Dendritic cell treated with granulocyte-macrophage colony-stimulating factor and Interleukin-4, amounts not matched to agents 40 ng/mL and 50 ng/mL, for 4 days (primary cell): Measurements from ENCODE around the gene BRWD1.
"Not testable (repeated sequence)": the region's sequence is repeated elsewhere in the genome, so short reads cannot be mapped to it uniquely, and the experiment has no call there.

Experiments
- H3K27ac Mint-ChIP-seq: one replicate; pipeline ENCODE4 v1.8.0; 2022; ENCODE audit warnings: mild to moderate bottlenecking, mixed read lengths
- H3K27me3 Mint-ChIP-seq: one replicate; pipeline ENCODE4 v1.8.0; 2022; ENCODE audit warnings: mild to moderate bottlenecking, mixed read lengths
- H3K36me3 Mint-ChIP-seq: one replicate; pipeline ENCODE4 v1.8.0; 2022; ENCODE audit warnings: low read depth, mixed read lengths
- H3K4me1 Mint-ChIP-seq: one replicate; pipeline ENCODE4 v1.8.0; 2022; ENCODE audit warnings: low read depth, mixed read lengths
- H3K4me3 Mint-ChIP-seq: one replicate; pipeline ENCODE4 v1.8.0; 2022; ENCODE audit warnings: mild to moderate bottlenecking, moderate library complexity, mixed read lengths
- H3K9me3 Mint-ChIP-seq: one replicate; pipeline ENCODE4 v1.8.0; 2022; ENCODE audit warnings: mixed read lengths
- intact Hi-C: fragments of 100-400 bp; cut with micrococcal nuclease; formaldehyde crosslinking; loops from one replicate; pipeline ENCODE4 v1.15.0; 2022

BRWD1 gene

DNA sequence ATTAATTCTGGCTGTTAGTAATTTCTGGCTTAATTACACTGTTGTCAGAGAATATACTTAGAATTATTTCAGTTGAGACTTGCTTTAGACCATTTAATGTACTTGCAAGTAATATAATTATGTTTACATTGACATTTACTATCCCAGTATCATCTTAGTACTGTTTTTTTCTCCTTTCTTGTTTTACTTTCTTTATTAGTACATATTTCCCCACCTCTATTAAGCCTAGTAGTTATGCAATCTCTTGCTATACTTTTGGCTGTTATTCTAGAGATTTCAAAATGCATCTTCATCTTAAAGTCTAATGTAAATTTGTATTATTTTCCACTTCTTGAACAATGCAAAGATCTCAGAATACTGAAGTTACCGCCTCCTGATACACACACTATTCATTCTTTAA is 24.4 kb downstream of the BRWD1 start:
- H3K4me1 Mint-ChIP-seq = no peaks in the 10 kb centered on the region
- peaks cover 97% of the 10 kb centered on the region for H3K36me3 Mint-ChIP-seq
- intact Hi-C loops = no loop called here
- H3K27me3 Mint-ChIP-seq = no peaks in the 10 kb centered on the region
- H3K9me3 Mint-ChIP-seq = no peaks in the 10 kb centered on the region
- H3K4me3 Mint-ChIP-seq = no peak overlapping the region
- H3K27ac Mint-ChIP-seq = no peak overlapping the region

DNA sequence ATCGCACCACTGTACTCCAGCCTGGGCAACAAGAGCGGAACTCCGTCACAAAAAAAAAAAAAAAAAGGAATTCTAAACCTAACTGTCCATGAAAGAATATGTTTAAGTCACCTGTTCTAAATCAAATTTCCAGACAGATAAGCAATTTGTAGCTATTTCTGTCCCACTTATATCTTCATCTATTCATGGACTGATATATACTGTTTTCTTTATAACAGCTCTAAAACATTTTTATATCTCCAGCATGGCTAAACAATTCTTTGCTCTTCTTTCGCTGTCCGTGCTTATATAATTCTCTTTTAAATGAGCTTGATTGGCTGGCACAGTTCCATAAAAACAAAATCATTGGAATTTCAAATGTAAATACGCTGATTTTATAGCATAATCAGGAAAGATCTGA is 30.5 kb downstream of the BRWD1 start:
- Mint-ChIP-seq H3K4me3 (no peak overlapping the region), H3K27ac (no peak overlapping the region), H3K4me1 (peaks cover 5% of the 10 kb centered on the region), H3K9me3 (no peaks in the 10 kb centered on the region), H3K36me3 (peaks cover 68% of the 10 kb centered on the region), H3K27me3 (no peaks in the 10 kb centered on the region)
- intact Hi-C loops = no loop called here

- Mint-ChIP-seq H3K36me3 (peaks cover 65% of the 10 kb centered on the region), H3K27ac (no peak overlapping the region)
- intact Hi-C loops = no loop called here
Observed at GRCh38 chr21:39281853-39282252, 31.6 kb downstream of the BRWD1 start.

DNA sequence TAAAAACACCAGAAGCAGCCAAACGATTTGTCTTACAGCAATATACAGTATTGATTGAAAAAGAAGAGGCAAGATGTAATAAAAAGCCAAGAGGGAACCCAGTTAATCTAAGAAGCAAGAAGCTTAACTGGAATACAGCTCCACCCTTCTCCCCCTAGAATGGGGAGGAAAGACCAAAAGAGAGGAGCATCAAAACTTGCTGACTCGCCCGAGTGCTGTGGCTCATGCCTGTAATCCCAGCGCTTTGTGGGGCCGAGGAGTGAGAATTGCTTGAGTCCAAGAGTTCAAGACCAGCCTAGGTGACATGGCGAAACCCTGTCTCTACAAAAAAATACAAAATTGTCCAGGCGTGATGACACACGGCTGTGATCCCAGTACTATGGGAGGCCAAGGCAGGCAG is 32.2 kb downstream of the BRWD1 start:
- Mint-ChIP-seq H3K9me3 (no peaks in the 10 kb centered on the region), H3K4me1 (peaks cover 5% of the 10 kb centered on the region), H3K4me3 (no peak overlapping the region), H3K27me3 (no peaks in the 10 kb centered on the region), H3K27ac (no peak overlapping the region), H3K36me3 (peaks cover 60% of the 10 kb centered on the region)
- intact Hi-C loops = no loop called here

More at GRCh38 chr21:39281853-39282252, 31.6 kb downstream of the BRWD1 start:
- Mint-ChIP-seq H3K9me3 (no peaks in the 10 kb centered on the region), H3K4me3 (no peak overlapping the region), H3K27me3 (no peaks in the 10 kb centered on the region), H3K4me1 (peaks cover 5% of the 10 kb centered on the region)

DNA sequence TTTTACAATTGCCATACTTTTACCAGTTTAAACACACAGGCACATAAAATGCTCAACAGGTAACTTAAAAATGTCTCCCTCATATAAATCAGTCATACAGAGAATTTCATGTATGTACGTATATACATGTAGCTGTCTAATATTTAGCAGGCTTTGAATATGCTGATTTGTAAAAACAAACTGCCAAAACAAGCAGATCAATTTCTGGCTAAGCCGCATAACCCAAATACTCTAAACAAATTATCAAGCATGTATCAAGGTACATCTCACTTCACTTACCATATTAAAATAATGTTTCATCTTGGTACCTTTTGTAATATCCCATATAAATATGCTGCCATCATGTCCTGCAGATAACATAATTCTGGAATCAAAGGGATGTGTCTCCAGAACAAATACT is 43.8 kb downstream of the BRWD1 start:
- no peaks in the 10 kb centered on the region for H3K4me1 Mint-ChIP-seq
- H3K9me3 Mint-ChIP-seq = no peaks in the 10 kb centered on the region
- no peak overlapping the region for H3K4me3 Mint-ChIP-seq
- intact Hi-C loops = loop anchor here (10.0 kb wide), 1 partner anchor 55 kb away; no protein-coding TSS in a partner anchor
- H3K36me3 Mint-ChIP-seq = peaks cover 90% of the 10 kb centered on the region
- H3K27me3 Mint-ChIP-seq = no peaks in the 10 kb centered on the region
- H3K27ac Mint-ChIP-seq = no peak overlapping the region

DNA sequence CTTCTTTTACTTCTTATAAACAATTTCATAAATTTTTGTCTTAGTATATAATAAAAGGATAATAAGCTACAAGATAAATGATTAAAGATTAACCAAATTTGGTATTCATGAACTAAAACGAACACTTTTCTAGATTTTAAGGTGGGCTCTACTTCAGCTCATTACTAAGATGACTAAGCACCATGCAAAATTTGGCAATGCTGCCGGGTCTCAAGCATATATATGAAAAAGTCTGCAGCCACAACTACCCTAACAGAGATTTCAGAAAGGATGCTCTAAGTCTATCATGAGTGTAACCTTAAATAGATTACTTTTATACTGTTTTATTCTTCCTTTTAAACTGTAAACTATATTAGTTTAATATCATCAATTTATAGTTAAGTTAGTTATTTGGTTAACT is 47.8 kb downstream of the BRWD1 start:
- intact Hi-C loops = loop anchor here (10.0 kb wide), 1 partner anchor 51 kb away; no protein-coding TSS in a partner anchor
- Mint-ChIP-seq H3K27ac (no peak overlapping the region), H3K9me3 (no peaks in the 10 kb centered on the region), H3K36me3 (peaks cover 92% of the 10 kb centered on the region), H3K4me1 (no peaks in the 10 kb centered on the region), H3K4me3 (no peak overlapping the region), H3K27me3 (no peaks in the 10 kb centered on the region)

DNA sequence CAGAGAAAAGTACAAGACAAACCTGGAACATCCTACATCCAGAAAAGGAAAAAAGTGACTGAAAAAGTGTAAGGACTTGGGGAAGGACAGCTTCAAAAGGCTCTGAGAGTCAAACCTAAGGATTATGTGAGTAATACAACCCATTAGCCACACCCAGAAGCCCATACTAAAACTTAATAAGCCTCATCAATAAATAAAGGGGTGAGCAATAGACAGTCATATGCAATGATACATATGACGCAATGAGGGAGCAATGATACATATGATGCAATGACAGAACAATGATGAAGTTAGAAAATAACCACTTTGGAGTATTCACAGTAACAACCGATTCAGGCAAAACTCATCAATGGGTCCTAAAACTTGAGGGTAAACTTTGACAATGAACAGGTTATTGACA is 50.1 kb downstream of the BRWD1 start:
- no peaks in the 10 kb centered on the region for H3K4me1 Mint-ChIP-seq
- no peak overlapping the region for H3K27ac Mint-ChIP-seq
- H3K27me3 Mint-ChIP-seq = no peaks in the 10 kb centered on the region
- no peaks in the 10 kb centered on the region for H3K9me3 Mint-ChIP-seq
- intact Hi-C loops = loop anchor here (10.0 kb wide), 1 partner anchor 49 kb away; no protein-coding TSS in a partner anchor
- H3K4me3 Mint-ChIP-seq = no peak overlapping the region
- H3K36me3 Mint-ChIP-seq = peaks cover 86% of the 10 kb centered on the region

GRCh38 chr21:39258207-39258606 is 55.2 kb downstream of the BRWD1 start:
- Mint-ChIP-seq H3K36me3 (peaks cover 85% of the 10 kb centered on the region), H3K27ac (no peak overlapping the region)

DNA sequence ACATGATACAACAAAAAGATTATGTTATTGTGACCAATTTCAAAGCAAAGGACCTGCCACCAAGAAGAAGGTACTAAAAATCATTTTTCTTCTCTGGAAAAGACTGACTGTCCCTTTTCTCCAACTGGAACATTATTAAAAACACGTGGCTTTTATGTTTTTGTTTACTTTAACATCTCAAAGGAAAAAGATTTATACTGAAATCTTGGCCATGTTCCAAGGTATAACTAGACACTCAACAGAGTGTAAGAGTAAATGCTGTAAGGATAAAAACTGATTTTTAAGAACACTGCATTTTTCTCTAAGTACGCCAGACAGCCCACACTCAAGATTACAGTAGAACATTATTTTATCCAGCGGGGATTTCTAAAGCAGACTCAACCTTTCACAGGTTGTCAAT is 62.1 kb downstream of the BRWD1 start:
- Mint-ChIP-seq H3K9me3 (no peaks in the 10 kb centered on the region), H3K36me3 (peaks cover 77% of the 10 kb centered on the region)
- intact Hi-C loops = no loop called here

More at GRCh38 chr21:39258207-39258606, 55.2 kb downstream of the BRWD1 start:
- H3K4me1 Mint-ChIP-seq = no peaks in the 10 kb centered on the region
- H3K27me3 Mint-ChIP-seq = no peaks in the 10 kb centered on the region
- no peak overlapping the region for H3K4me3 Mint-ChIP-seq
- H3K9me3 Mint-ChIP-seq = no peaks in the 10 kb centered on the region
- intact Hi-C loops = no loop called here

DNA sequence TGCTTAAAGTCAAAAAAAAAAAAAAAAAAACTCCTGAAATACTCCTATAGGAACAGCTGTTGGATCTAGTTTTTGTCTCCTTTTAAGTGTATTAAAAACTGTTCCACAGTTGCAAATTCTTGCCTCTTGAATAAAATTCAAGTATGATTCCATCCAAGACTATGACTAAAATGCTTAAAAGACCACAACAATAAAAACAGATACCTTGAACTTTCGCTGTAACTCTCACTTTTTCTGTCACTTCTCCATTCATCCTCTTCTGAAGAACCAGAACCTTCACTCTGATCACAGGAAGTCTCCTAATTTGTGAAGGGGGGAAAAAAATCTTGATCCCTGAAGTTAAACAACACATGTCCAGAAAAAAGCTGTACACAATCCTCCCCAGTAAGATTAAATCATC is 75.2 kb downstream of the BRWD1 start:
- Mint-ChIP-seq H3K9me3 (no peaks in the 10 kb centered on the region), H3K4me1 (no peaks in the 10 kb centered on the region), H3K27ac (no peak overlapping the region), H3K4me3 (no peak overlapping the region), H3K36me3 (peaks cover 79% of the 10 kb centered on the region), H3K27me3 (no peaks in the 10 kb centered on the region)
- intact Hi-C loops = no loop called here

More for the DNA sequence above, 62.1 kb downstream of the BRWD1 start:
- no peaks in the 10 kb centered on the region for H3K4me1 Mint-ChIP-seq
- no peak overlapping the region for H3K27ac Mint-ChIP-seq
- H3K27me3 Mint-ChIP-seq = no peaks in the 10 kb centered on the region
- H3K4me3 Mint-ChIP-seq = no peak overlapping the region

GRCh38 chr21:39232861-39233291 is 80.6 kb downstream of the BRWD1 start:
- Mint-ChIP-seq H3K4me3 (no peak overlapping the region), H3K4me1 (no peaks in the 10 kb centered on the region), H3K27ac (no peak overlapping the region), H3K36me3 (peaks cover 90% of the 10 kb centered on the region), H3K9me3 (no peaks in the 10 kb centered on the region), H3K27me3 (no peaks in the 10 kb centered on the region)
- intact Hi-C loops = no loop called here

DNA sequence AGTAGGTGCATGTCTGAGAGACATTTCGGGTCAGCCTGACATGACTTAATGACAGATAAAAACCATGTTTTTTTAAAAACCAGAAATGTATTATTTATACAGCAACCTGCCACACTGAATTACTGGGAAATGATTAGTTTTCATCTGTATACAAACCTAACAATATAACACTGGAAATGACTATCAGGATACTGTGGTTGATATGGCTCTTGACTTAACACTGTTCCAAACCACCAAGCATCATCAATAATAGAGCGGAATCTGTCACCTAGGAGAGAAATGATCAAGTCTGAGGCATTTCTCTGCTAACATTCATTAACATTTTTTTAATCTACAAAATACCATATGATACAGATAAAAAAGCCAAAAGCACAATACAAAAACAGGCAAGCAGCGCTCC is 88.5 kb downstream of the BRWD1 start:
- Mint-ChIP-seq H3K9me3 (no peaks in the 10 kb centered on the region), H3K4me3 (no peak overlapping the region), H3K27me3 (no peaks in the 10 kb centered on the region), H3K36me3 (peaks cover 92% of the 10 kb centered on the region), H3K27ac (no peak overlapping the region), H3K4me1 (no peaks in the 10 kb centered on the region)
- intact Hi-C loops = no loop called here

- peaks cover 91% of the 10 kb centered on the region for H3K36me3 Mint-ChIP-seq
Observed at GRCh38 chr21:39221997-39222486, 91.4 kb downstream of the BRWD1 start.

DNA sequence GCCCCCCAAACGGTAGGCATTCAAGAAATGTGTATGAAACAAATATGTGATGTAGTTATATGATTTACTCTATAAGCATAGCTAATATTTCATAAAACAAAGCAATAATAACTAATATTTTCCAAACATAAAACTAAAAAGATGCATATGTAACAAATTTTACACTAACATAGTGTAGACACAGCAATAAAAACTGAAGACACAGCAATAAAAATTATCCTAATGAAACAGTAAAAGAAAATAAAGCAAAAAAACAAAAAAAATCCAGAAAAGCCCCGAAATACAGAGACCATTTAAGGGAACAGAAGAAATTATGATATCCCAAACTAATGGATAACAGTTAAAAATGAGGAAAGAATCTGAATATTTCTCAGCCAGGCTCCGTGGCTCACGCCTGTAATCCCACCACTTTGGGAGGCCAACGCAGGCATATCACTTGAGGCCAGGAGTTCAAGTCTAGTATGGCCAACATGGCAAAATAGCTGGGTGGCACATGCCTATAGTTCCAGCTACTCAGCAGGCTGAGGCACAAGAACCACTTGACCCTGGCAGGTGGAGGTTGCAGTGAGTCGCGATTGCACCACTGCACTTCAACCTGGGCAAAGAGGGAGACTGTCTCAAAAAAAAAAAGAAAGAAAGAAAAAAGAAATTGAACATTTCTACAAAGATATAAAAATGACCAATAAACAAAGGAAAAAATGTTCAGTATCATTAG is 92.0 kb downstream of the BRWD1 start:
- Mint-ChIP-seq H3K4me1 (no peaks in the 10 kb centered on the region), H3K36me3 (peaks cover 89% of the 10 kb centered on the region), H3K27ac (no peak overlapping the region), H3K4me3 (no peak overlapping the region), H3K27me3 (no peaks in the 10 kb centered on the region), H3K9me3 (no peaks in the 10 kb centered on the region)
- intact Hi-C loops = no loop called here

More at GRCh38 chr21:39221997-39222486, 91.4 kb downstream of the BRWD1 start:
- Mint-ChIP-seq H3K4me1 (no peaks in the 10 kb centered on the region), H3K27me3 (no peaks in the 10 kb centered on the region), H3K9me3 (no peaks in the 10 kb centered on the region), H3K27ac (no peak overlapping the region), H3K4me3 (no peak overlapping the region)
- intact Hi-C loops = no loop called here

GRCh38 chr21:39220875-39221274 is 92.6 kb downstream of the BRWD1 start:
- H3K27me3 Mint-ChIP-seq, H3K9me3 Mint-ChIP-seq, H3K4me3 Mint-ChIP-seq, H3K27ac Mint-ChIP-seq, intact Hi-C loops, H3K4me1 Mint-ChIP-seq: not testable (repeated sequence)
- peaks cover 84% of the 10 kb centered on the region for H3K36me3 Mint-ChIP-seq
